Activated B cell treated with CpG ODN at 0.5 μM for 24 hours (primary cell): ENCODE measurements around the gene CNTN4. TPM values are rescaled to one million over a fixed set of nuclear protein-coding genes. Genes with fewer than 3 reads are reported as not detected.

ENCODE experiments used
- ATAC-seq: fragments of 200-7000 bp; cut with Tn5 transposase; one replicate; pipeline ENCODE4 v1.10.0; 2021; ENCODE audit warnings: low read depth, mild to moderate bottlenecking, moderate library complexity
- CTCF ChIA-PET: fragments of 350-600 bp; sonication (Branson Sonifier 250); formaldehyde crosslinking; loops from one replicate; lab custom pipeline; 2021; ENCODE audit warnings: antibody characterized with exemption; lab: Charles Lee
- POLR2A ChIA-PET: fragments of 350-600 bp; sonication (Branson Sonifier 250); formaldehyde crosslinking; loops from one replicate; lab custom pipeline; 2021; ENCODE audit warnings: antibody characterized with exemption; lab: Charles Lee
- DNase-seq: peaks from one replicate; pipeline ENCODE4 v3.0.0; 2022
- H3K27ac Mint-ChIP-seq: one replicate; pipeline ENCODE4 v1.8.0; 2020; ENCODE audit warnings: mixed read lengths
- H3K27me3 Mint-ChIP-seq: one replicate; pipeline ENCODE4 v1.8.0; 2021; ENCODE audit warnings: mixed read lengths
- H3K36me3 Mint-ChIP-seq: one replicate; pipeline ENCODE4 v1.8.0; 2021; ENCODE audit warnings: low read depth, mixed read lengths
- H3K4me1 Mint-ChIP-seq: one replicate; pipeline ENCODE4 v1.8.0; 2021; ENCODE audit warnings: mixed read lengths
- H3K4me3 Mint-ChIP-seq: one replicate; pipeline ENCODE4 v1.8.0; 2020; ENCODE audit warnings: mild to moderate bottlenecking, mixed read lengths
- H3K9me3 Mint-ChIP-seq: one replicate; pipeline ENCODE4 v1.8.0; 2020; ENCODE audit warnings: mixed read lengths
- intact Hi-C: fragments of 100-400 bp; cut with micrococcal nuclease; formaldehyde crosslinking; loops from one replicate; pipeline ENCODE4 v1.15.1; 2024
- total RNA-seq: library from RNA; stranded (reverse); gene quantifications from 2 replicates; pipeline ENCODE4 v1.2.3, GENCODE V29; 2022
- TF ChIP-seq, protein P1 (sequence below): fragments of 200-600 bp; IDR thresholded peaks from one replicate; pipeline ENCODE4 v1.8.0; 2022; ENCODE audit warnings: antibody characterized with exemption, mild to moderate bottlenecking

Gene CNTN4
- total RNA-seq, 1 donor from 2014 or later: not detected

- no peak for DNase-seq
- Mint-ChIP-seq H3K27me3 (no peaks in the 10 kb centered on the region), H3K4me3 (no peak overlapping the region), H3K9me3 (no peaks in the 10 kb centered on the region), H3K27ac (no peak overlapping the region), H3K4me1 (no peaks in the 10 kb centered on the region), H3K36me3 (no peaks in the 10 kb centered on the region)
- intact Hi-C loops: no loop called here
- ChIA-PET CTCF (no interaction called here), POLR2A (no interaction called here)
- TF ChIP-seq, protein P1, sequence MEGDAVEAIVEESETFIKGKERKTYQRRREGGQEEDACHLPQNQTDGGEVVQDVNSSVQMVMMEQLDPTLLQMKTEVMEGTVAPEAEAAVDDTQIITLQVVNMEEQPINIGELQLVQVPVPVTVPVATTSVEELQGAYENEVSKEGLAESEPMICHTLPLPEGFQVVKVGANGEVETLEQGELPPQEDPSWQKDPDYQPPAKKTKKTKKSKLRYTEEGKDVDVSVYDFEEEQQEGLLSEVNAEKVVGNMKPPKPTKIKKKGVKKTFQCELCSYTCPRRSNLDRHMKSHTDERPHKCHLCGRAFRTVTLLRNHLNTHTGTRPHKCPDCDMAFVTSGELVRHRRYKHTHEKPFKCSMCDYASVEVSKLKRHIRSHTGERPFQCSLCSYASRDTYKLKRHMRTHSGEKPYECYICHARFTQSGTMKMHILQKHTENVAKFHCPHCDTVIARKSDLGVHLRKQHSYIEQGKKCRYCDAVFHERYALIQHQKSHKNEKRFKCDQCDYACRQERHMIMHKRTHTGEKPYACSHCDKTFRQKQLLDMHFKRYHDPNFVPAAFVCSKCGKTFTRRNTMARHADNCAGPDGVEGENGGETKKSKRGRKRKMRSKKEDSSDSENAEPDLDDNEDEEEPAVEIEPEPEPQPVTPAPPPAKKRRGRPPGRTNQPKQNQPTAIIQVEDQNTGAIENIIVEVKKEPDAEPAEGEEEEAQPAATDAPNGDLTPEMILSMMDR: no peak
- no peak for ATAC-seq
These were observed 629.1 kb downstream of the CNTN4 start for GRCh38 chr3:2727610-2728318.

GRCh38 chr3:2731843-2732242, 633.2 kb downstream of the CNTN4 start:
- ATAC-seq: no peak
- POLR2A ChIA-PET: no interaction called here
- CTCF ChIA-PET: no interaction called here
- no peak for DNase-seq
- Mint-ChIP-seq H3K4me1 (no peaks in the 10 kb centered on the region), H3K4me3 (no peak overlapping the region), H3K27me3 (no peaks in the 10 kb centered on the region), H3K27ac (no peak overlapping the region), H3K36me3 (no peaks in the 10 kb centered on the region), H3K9me3 (no peaks in the 10 kb centered on the region)
- intact Hi-C loops: no loop called here
- TF ChIP-seq, protein P1: no peak

DNA sequence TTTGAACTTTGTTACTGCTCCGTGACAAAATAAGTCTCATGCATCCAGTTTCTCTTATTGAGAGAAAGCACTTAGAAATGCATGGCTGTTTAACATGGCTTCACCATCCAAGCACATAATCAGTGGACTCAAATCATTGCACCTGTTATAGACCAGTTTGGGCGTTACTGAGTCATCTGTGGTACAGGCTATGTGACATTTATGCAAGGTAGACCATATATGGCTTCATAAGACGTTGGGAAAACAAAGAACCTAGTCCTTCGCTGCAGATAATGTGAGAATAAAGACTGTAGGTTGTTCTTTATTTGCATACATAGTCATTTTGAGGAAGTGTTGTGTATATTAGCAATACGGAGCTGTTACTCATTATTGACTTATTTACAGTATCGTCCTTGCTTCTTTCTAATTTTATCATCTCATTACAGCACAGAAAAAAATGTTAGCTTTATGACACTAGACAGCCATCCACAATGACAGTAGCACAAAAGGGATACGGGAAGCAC, 636.8 kb downstream of the CNTN4 start:
- CTCF ChIA-PET: no interaction called here
- Mint-ChIP-seq H3K4me3 (no peak overlapping the region), H3K9me3 (no peaks in the 10 kb centered on the region), H3K27me3 (no peaks in the 10 kb centered on the region), H3K36me3 (no peaks in the 10 kb centered on the region), H3K27ac (no peak overlapping the region), H3K4me1 (no peaks in the 10 kb centered on the region)
- DNase-seq (no peak), ATAC-seq (no peak)
- POLR2A ChIA-PET: no interaction called here
- TF ChIP-seq, protein P1: no peak
- intact Hi-C loops: no loop called here

DNA sequence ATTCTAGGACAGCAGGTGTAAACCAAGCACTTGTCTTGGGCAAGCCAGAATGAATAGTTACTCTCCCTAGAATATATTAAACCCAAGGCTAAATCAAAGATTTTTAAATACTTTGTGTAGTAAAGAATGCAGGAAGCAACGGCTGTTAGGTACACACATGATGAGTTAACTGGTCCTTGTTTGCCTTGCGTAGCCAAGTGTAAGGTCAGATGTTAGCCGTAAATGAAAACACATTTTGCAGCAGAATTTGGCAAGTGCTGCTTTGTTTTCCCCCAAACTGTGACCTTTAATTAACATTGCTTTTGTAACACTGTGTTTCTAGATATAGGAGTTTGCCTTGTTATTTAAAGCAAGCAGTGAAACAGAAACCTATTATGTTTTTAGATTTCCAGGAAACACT, 642.9 kb downstream of the CNTN4 start:
- Mint-ChIP-seq H3K27me3 (no peaks in the 10 kb centered on the region), H3K36me3 (no peaks in the 10 kb centered on the region)
- DNase-seq: no peak

DNA sequence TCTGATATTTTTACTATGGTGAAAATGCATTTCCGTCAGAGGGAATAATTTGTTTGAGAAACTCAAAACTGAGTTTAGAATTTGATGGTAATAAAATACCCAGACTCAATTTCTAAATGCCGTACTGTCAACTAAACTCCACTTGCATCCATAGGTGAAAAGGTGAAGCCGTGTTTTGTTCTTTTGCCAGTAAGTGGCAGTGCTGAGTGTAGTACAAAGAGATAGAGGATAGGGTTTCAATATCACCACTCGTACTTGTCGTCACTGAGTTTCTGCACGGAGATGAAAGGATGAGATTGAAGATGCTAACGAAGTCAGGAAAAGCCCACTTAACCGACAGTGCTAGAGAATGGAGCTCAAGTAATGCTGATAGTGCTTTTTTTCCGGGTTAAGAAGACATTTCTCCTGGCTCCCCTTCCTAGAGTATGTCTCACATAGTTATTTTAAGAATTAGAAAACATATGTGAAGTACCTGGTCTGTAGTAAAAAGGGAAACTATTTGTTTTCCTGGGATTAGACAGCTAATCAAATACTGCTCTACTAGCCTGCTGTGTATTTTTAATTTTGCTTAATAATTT, 666.4 kb downstream of the CNTN4 start:
- Mint-ChIP-seq H3K4me3 (no peak overlapping the region), H3K9me3 (no peaks in the 10 kb centered on the region), H3K4me1 (no peaks in the 10 kb centered on the region), H3K27me3 (no peaks in the 10 kb centered on the region), H3K36me3 (no peaks in the 10 kb centered on the region), H3K27ac (no peak overlapping the region)
- ChIA-PET POLR2A (no interaction called here), CTCF (no interaction called here)
- TF ChIP-seq, protein P1: no peak
- intact Hi-C loops: loop anchor here (5.0 kb wide), 1 partner anchor 412 kb away; the partner anchor contains the start of gene CRBN
- no peak for DNase-seq
- no peak for ATAC-seq

More for the DNA sequence above, 642.9 kb downstream of the CNTN4 start:
- H3K9me3 Mint-ChIP-seq: no peaks in the 10 kb centered on the region
- TF ChIP-seq, protein P1: no peak
- ATAC-seq: no peak
- no peak overlapping the region for H3K27ac Mint-ChIP-seq
- POLR2A ChIA-PET: no interaction called here
- CTCF ChIA-PET: no interaction called here
- intact Hi-C loops: no loop called here
- no peak overlapping the region for H3K4me3 Mint-ChIP-seq
- no peaks in the 10 kb centered on the region for H3K4me1 Mint-ChIP-seq
